GM12878 (cell line): ENCODE measurements around the gene CARD19. TPM values are rescaled to one million over a fixed set of nuclear protein-coding genes. Genes with fewer than 3 reads are reported as not detected.
A peak's percentile ranks its signal among the peaks of the same experiment; 100 is the strongest.

Experiments
- ATF3 ChIP-seq: IDR thresholded peaks from 2 replicates; pipeline ENCODE4 v1.6.1; 2011; ENCODE audit warnings: low read depth, mild to moderate bottlenecking, low read length, moderate library complexity, borderline replicate concordance; ENCODE audit errors: extremely low read depth
- BCL11A ChIP-seq: IDR thresholded peaks from 2 replicates; pipeline ENCODE4 v1.6.1; 2011; ENCODE audit warnings: low read depth, low read length
- CBFB ChIP-seq: IDR thresholded peaks from 2 replicates; pipeline ENCODE4 v1.6.1; 2016; ENCODE audit warnings: antibody characterized with exemption, low read depth
- CHD1 ChIP-seq: IDR thresholded peaks from 2 replicates; pipeline ENCODE4 v1.6.1; 2012; ENCODE audit warnings: low read depth, low read length, improper control_type of control experiment
- CTCF ChIP-seq, 3 experiments: IDR thresholded peaks in 2 of 3; conservative IDR thresholded peaks in 1 of 3; 2 replicates each; pipeline ENCODE4 v1.5.1; 2011; ENCODE audit warnings: low read depth in 3 of 3, low read length in 3 of 3, mild to moderate bottlenecking in 3 of 3, control low read depth in 2 of 3, moderate library complexity in 2 of 3, inconsistent platforms in 1 of 3, mixed read lengths in 1 of 3; ENCODE audit not compliant: control insufficient read depth in 2 of 3, insufficient read depth in 1 of 3; ENCODE audit errors: extremely low read depth in 1 of 3
- DPF2 ChIP-seq: fragments of 450-650 bp; IDR thresholded peaks from 2 replicates; pipeline ENCODE4 v1.6.1; 2017; ENCODE audit warnings: mild to moderate bottlenecking
- GABPA ChIP-seq: IDR thresholded peaks from 2 replicates; pipeline ENCODE4 v1.6.1; 2014; ENCODE audit warnings: antibody characterized with exemption, low read depth, mild to moderate bottlenecking, inconsistent platforms
- HCFC1 ChIP-seq: fragments of 150-350 bp; IDR thresholded peaks from 2 replicates; pipeline ENCODE4 v1.6.1; 2014; ENCODE audit warnings: low read length
- IRF5 ChIP-seq: fragments of 450-650 bp; IDR thresholded peaks from 2 replicates; pipeline ENCODE4 v1.6.1; 2017; ENCODE audit warnings: borderline replicate concordance
- MLLT1 ChIP-seq: fragments of 450-650 bp; IDR thresholded peaks from 2 replicates; pipeline ENCODE4 v1.6.1; 2016; ENCODE audit warnings: mild to moderate bottlenecking
- MYB ChIP-seq: fragments of 150-350 bp; IDR thresholded peaks from 2 replicates; pipeline ENCODE4 v1.6.1; 2014; ENCODE audit warnings: mild to moderate bottlenecking, low read depth, low read length, borderline replicate concordance
- NFYB ChIP-seq: IDR thresholded peaks from 2 replicates; pipeline ENCODE4 v1.6.1; 2011; ENCODE audit warnings: low read depth, mild to moderate bottlenecking, low read length, improper control_type of control experiment, moderate library complexity; ENCODE audit not compliant: insufficient read depth
- NR2C2 ChIP-seq: IDR thresholded peaks from 2 replicates; pipeline ENCODE4 v1.6.1; 2011; ENCODE audit warnings: borderline replicate concordance, low read depth; ENCODE audit not compliant: control insufficient read depth, insufficient read length
- PBX3 ChIP-seq: IDR thresholded peaks from 2 replicates; pipeline ENCODE4 v1.6.1; 2011; ENCODE audit warnings: mild to moderate bottlenecking, low read depth, low read length, moderate library complexity; ENCODE audit not compliant: insufficient replicate concordance
- POLR2AphosphoS2 ChIP-seq: IDR thresholded peaks from 2 replicates; pipeline ENCODE4 v1.6.1; 2011; ENCODE audit warnings: low read depth, mild to moderate bottlenecking, low read length, improper control_type of control experiment, moderate library complexity
- SMAD1 ChIP-seq: fragments of 450-650 bp; IDR thresholded peaks from 2 replicates; pipeline ENCODE4 v1.6.1; 2018; ENCODE audit warnings: mild to moderate bottlenecking, low read depth; ENCODE audit not compliant: partially characterized antibody
- SMARCA5 ChIP-seq: fragments of 450-650 bp; IDR thresholded peaks from 2 replicates; pipeline ENCODE4 v1.6.1; 2017; ENCODE audit warnings: mild to moderate bottlenecking
- SP1 ChIP-seq: IDR thresholded peaks from one replicate; pipeline ENCODE4 v1.6.1; 2011; ENCODE audit warnings: low read depth, low read length
- STAT1 ChIP-seq: fragments of 450-650 bp; conservative IDR thresholded peaks from 2 replicates; pipeline ENCODE4 v1.6.1; 2014; ENCODE audit warnings: antibody characterized with exemption, mild to moderate bottlenecking
- SUZ12 ChIP-seq: fragments of 200-600 bp; sonication (generic); IDR thresholded peaks from one replicate; pipeline ENCODE4 v1.6.1; 2018; ENCODE audit warnings: antibody characterized with exemption, mild to moderate bottlenecking; ENCODE audit not compliant: unreplicated experiment
- USF1 ChIP-seq: IDR thresholded peaks from 2 replicates; pipeline ENCODE4 v1.6.1; 2011; ENCODE audit warnings: borderline replicate concordance, low read depth, mild to moderate bottlenecking, moderate library complexity, mixed read lengths, low read length; ENCODE audit not compliant: insufficient read depth; ENCODE audit errors: extremely low read length
- YY1 ChIP-seq: IDR thresholded peaks from 2 replicates; pipeline ENCODE4 v1.6.1; 2011; ENCODE audit warnings: low read depth, mild to moderate bottlenecking, low read length
- ZNF384 ChIP-seq: IDR thresholded peaks from 2 replicates; pipeline ENCODE4 v1.6.1; 2012; ENCODE audit warnings: low read depth, mild to moderate bottlenecking, low read length, improper control_type of control experiment, borderline replicate concordance
- ZNF622 ChIP-seq: fragments of 450-650 bp; IDR thresholded peaks from 2 replicates; pipeline ENCODE4 v1.6.1; 2017; ENCODE audit warnings: mild to moderate bottlenecking, inconsistent platforms
- polyA plus RNA-seq, 11 experiments: library from polyadenylated mRNA; depleted of rRNA in 4 of 11; unstranded in 6 of 11; stranded (reverse) in 5 of 11; fragments of >200 nt; fragmentation: Nextera tagmentation in 4 of 11; fragmentation: Illumina TruSeq in 1 of 11; extraction: Ambion mirVana in 4 of 11; extraction: Trizol in 1 of 11; gene quantifications; 1 replicate in 1 of 11; 2 replicates in 10 of 11; pipeline versions ENCODE4 v1.2.1 to v1.2.3, GENCODE V29; 2011 to 2016; ENCODE audit warnings: inconsistent platforms in 2 of 11, missing spikeins in 2 of 11, low read depth in 1 of 11
- total RNA-seq, 4 experiments: library from RNA; depleted of rRNA in 3 of 4; stranded (reverse); fragments of >200 nt in 3 of 4; fragmentation: Illumina TruSeq in 1 of 4; extraction: Trizol in 1 of 4; gene quantifications; 2 replicates each; pipeline versions ENCODE4 v1.2.1 to v1.2.3, GENCODE V29; 2013 to 2021

CARD19 gene
- total and polyA plus RNA-seq, 10 of the 15 experiments (the other 5 are each of a cell fraction or from before 2014, with no cell fraction given): 0.61 to 41.6 (median 19.9) TPM

- TF ChIP-seq PBX3 (no peak), YY1 (no peak), SMARCA5 (peak; percentile 86), SP1 (peak; percentile 75), DPF2 (peak; percentile 79), ATF3 (no peak), NFYB (no peak), USF1 (no peak), POLR2AphosphoS2 (no peak), GABPA (no peak), CHD1 (no peak), CBFB (no peak), MLLT1 (peak; percentile 49), ZNF384 (no peak), BCL11A (peak; percentile 35; the same call in 1 of the 2 replicates), IRF5 (no peak), NR2C2 (no peak), CTCF (IDR thresholded peaks at IDR 0.05 in 2 of 3, conservative IDR thresholded peaks at IDR 0.05 in 1 of 3; ENCODE audit: control insufficient read depth in 2 of 3, extremely low read depth in 1 of 3, insufficient read depth in 1 of 3, low read depth in 3 of 3, low read length in 3 of 3) (no peak), STAT1 (no peak), SMAD1 (no peak), HCFC1 (no peak), MYB (no peak), ZNF622 (no peak), SUZ12 (no peak)
These were observed 37.5 kb upstream of the CARD19 start, which contains the start of gene SUSD3 (continued) for GRCh38 chr9:93058355-93059010.
